ENCODE results near the gene CABS1.

The CABS1 gene

DNA sequence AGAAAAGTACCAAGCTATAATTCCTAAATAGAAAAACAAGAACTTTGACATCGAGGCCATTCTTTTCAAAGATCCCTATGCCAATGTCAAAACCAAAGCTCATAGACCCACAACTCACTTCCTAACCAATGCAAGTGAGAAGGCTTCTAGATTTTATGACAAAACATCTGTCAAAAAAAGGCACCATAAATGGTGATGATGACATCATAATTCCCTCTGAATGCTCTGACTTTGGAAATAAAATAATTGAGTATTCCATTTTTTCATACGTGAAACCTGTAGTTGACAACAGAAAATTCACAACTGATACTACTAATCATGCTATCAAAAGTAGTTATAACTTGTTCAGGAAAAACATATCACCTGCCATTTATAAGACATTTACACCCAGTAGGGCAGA is 8.7 kb upstream of the CABS1 start:
- Histone ChIP-seq H3K4me3 (ENCODE audit: low read length) (no peak overlapping the region), H3K4me1 (ENCODE audit: control insufficient read depth, insufficient read depth, low read length) (no peaks in the 10 kb centered on the region), H3K27me3 (ENCODE audit: control insufficient read depth, insufficient read depth, low read length) (no peaks in the 10 kb centered on the region), H3K36me3 (ENCODE audit: insufficient read depth, low read length) (no peaks in the 10 kb centered on the region), H3K9ac (ENCODE audit: low read depth, low read length) (no peak overlapping the region), H3K4me2 (ENCODE audit: low read length) (no peak overlapping the region), H3K9me3 (replicated peaks; ENCODE audit: low read length) (peaks cover 8% of the 10 kb centered on the region)

DNA sequence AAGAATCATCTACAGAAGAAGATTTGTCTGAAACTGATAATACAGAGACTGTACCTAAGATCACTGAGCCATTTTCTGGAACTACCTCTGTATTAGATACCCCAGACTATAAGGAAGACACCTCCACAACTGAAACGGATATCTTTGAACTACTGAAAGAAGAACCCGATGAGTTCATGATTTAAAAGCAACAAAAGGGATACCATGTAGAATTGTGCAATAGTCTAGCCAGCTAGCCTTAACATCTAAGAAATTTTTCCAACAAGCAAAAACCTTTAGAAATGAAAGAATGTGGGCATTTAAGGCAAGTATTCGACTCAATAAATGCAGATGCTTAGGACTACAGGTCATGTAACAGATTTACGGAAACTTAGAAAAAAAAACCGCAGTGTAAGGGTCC is 1.3 kb downstream of the CABS1 start:
- no peak overlapping the region for H3K9ac ChIP-seq (ENCODE audit: low read depth, low read length)
- H3K27me3 ChIP-seq (ENCODE audit: control insufficient read depth, insufficient read depth, low read length): no peaks in the 10 kb centered on the region
- H3K36me3 ChIP-seq (ENCODE audit: insufficient read depth, low read length): no peaks in the 10 kb centered on the region
- H3K4me3 ChIP-seq (ENCODE audit: low read length): no peak overlapping the region
- peaks cover under 1% of the 10 kb centered on the region for H3K9me3 ChIP-seq (replicated peaks; ENCODE audit: low read length)
- no peak overlapping the region for H3K4me2 ChIP-seq (ENCODE audit: low read length)
- no peaks in the 10 kb centered on the region for H3K4me1 ChIP-seq (ENCODE audit: control insufficient read depth, insufficient read depth, low read length)

DNA sequence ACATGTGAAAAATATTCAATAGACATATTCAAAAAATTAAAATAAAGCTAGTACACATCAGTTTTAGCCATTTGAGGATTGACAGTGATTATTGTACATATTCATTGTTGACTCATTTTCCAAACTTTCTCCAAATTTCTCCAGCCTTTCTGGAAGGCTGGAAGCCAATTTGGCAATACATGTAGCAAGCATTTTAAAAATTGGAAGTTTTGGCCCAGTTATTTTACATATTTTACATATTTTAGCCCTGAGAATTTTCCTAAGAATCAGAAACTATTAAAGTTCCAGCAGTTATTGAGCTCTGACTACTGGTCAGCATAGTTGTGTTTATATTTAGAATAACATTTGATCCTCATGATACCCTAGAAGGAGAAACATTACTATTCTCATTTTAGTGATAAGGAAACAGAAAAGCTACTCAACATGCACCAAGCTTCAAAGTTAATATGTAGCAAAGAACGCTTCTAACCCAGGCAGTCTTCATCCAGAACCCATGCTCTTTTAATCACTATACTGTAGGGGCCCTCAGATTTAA is 3.2 kb downstream of the CABS1 start:
- H3K36me3 ChIP-seq (ENCODE audit: insufficient read depth, low read length): no peaks in the 10 kb centered on the region
- H3K9me3 ChIP-seq (replicated peaks; ENCODE audit: low read length): peaks cover 2% of the 10 kb centered on the region
- no peaks in the 10 kb centered on the region for H3K27me3 ChIP-seq (ENCODE audit: control insufficient read depth, insufficient read depth, low read length)
- no peak overlapping the region for H3K9ac ChIP-seq (ENCODE audit: low read depth, low read length)
- no peak overlapping the region for H3K4me2 ChIP-seq (ENCODE audit: low read length)
- no peak overlapping the region for H3K4me3 ChIP-seq (ENCODE audit: low read length)
- H3K4me1 ChIP-seq (ENCODE audit: control insufficient read depth, insufficient read depth, low read length): no peaks in the 10 kb centered on the region

DNA sequence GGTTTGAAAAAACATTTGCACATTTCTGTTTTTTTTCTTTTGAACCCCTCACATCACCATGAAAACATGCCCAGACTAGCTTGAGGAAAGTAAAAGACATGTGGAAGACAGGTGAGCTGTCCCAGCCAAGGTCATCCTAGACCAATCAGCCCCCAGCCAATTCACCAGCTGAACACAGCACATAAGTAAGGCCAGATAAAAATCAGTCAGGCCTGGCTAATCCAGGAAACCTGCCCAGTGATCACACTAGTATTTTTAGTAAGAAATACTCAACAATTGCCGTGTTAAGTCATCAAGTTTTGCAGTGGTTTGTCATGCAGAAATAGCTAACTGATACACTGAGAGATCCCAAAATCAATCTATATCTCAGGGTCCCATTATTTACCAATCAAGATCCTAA is 21.4 kb downstream of the CABS1 start:
- no peak overlapping the region for H3K9ac ChIP-seq (ENCODE audit: low read depth, low read length)
- H3K4me3 ChIP-seq (ENCODE audit: low read length): no peak overlapping the region
- no peak overlapping the region for H3K4me2 ChIP-seq (ENCODE audit: low read length)
- no peaks in the 10 kb centered on the region for H3K36me3 ChIP-seq (ENCODE audit: insufficient read depth, low read length)
- no peaks in the 10 kb centered on the region for H3K9me3 ChIP-seq (replicated peaks; ENCODE audit: low read length)
- no peaks in the 10 kb centered on the region for H3K27me3 ChIP-seq (ENCODE audit: control insufficient read depth, insufficient read depth, low read length)
- no peaks in the 10 kb centered on the region for H3K4me1 ChIP-seq (ENCODE audit: control insufficient read depth, insufficient read depth, low read length)

DNA sequence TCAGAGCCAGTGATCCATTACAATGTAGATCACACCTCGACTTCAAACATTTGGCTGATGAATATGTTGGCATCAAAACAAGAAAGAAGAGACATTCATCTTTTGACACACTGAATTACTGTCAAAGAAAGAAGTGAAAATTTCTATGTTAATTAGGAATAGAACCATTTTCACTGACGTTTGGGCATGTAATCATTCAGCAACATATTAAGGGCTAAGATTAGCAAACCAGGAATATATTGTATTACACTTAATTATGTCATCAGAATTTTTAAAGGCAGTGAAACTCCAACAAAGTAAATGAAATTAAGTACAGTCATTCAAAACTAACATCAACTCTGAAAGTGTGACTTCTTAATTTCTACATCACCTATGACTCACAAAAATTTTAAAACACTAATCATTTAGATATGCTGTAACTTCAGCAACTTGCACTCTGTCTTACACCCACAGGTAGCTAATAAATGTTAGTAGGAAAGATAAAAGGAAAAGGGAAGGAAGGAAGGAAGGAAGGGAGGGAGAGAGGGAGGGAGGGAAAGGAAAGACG is 24.4 kb downstream of the CABS1 start:
- no peaks in the 10 kb centered on the region for H3K27me3 ChIP-seq (ENCODE audit: control insufficient read depth, insufficient read depth, low read length)
- no peaks in the 10 kb centered on the region for H3K4me1 ChIP-seq (ENCODE audit: control insufficient read depth, insufficient read depth, low read length)
- no peak overlapping the region for H3K9ac ChIP-seq (ENCODE audit: low read depth, low read length)
- no peak overlapping the region for H3K4me3 ChIP-seq (ENCODE audit: low read length)
- no peaks in the 10 kb centered on the region for H3K9me3 ChIP-seq (replicated peaks; ENCODE audit: low read length)
- no peaks in the 10 kb centered on the region for H3K36me3 ChIP-seq (ENCODE audit: insufficient read depth, low read length)
- H3K4me2 ChIP-seq (ENCODE audit: low read length): no peak overlapping the region

DNA sequence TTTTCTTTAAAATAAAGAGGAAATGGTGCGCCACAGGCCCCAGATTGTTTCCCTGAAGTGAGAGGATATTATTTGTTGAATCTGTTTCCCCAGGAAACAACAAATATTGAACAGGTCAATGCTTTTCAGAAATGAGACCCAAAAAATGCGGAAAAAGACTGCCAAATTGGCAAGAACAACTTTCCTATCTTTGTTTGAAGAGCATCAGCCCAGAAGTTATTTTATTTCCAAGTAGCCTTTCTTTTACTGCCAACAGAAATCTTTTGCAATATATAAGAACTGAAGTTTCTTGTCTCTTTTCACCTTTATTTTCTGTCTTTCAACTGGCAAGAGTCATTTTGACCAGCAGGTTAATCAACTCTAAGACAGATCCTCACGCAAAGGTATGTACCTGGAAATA is 25.7 kb downstream of the CABS1 start, which contains the start of gene SMR3A:
Gene SMR3A, plus strand, starts transcription at position 301 of the 400 bp plus-strand sequence. CDS start 1,356 bp downstream, outside the sequence.
- H3K4me3 ChIP-seq (ENCODE audit: low read length): no peak within 1 kb of the TSS
- no peaks in the 10 kb centered on the region for H3K4me1 ChIP-seq (ENCODE audit: control insufficient read depth, insufficient read depth, low read length)
- H3K27me3 ChIP-seq (ENCODE audit: control insufficient read depth, insufficient read depth, low read length): no peaks in the 10 kb centered on the region

DNA sequence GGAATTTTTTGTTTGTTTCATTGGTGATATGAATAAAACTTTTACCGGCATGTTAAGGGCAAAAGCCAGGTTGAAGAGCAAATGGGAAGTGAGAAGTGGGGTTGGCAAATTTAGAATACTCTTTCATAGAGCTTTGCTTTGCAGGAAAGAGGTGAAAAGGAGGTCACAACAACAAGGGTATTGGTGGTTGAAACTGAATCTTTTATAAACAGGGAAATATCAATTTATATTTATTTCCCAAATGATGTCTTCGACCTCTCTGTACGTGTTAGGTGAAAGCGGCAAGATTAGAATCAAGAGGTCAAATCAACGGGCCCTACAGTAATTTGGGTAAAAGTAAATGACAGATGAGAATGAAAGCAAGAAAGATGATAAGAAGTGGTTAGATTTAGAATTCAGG is 29.2 kb downstream of the CABS1 start:
- no peak overlapping the region for H3K4me3 ChIP-seq (ENCODE audit: low read length)
- H3K4me1 ChIP-seq (ENCODE audit: control insufficient read depth, insufficient read depth, low read length): no peaks in the 10 kb centered on the region
- no peak overlapping the region for H3K9ac ChIP-seq (ENCODE audit: low read depth, low read length)
- H3K9me3 ChIP-seq (replicated peaks; ENCODE audit: low read length): peaks cover 4% of the 10 kb centered on the region
- H3K36me3 ChIP-seq (ENCODE audit: insufficient read depth, low read length): no peaks in the 10 kb centered on the region
- no peaks in the 10 kb centered on the region for H3K27me3 ChIP-seq (ENCODE audit: control insufficient read depth, insufficient read depth, low read length)
- H3K4me2 ChIP-seq (ENCODE audit: low read length): no peak overlapping the region

More for the DNA sequence above, 25.7 kb downstream of the CABS1 start, which contains the start of gene SMR3A:
- H3K9me3 ChIP-seq (replicated peaks; ENCODE audit: low read length): no peaks in the 10 kb centered on the region
- no peaks in the 10 kb centered on the region for H3K36me3 ChIP-seq (ENCODE audit: insufficient read depth, low read length)
- H3K4me2 ChIP-seq (ENCODE audit: low read length): no peak within 1 kb of the TSS
- no peak within 1 kb of the TSS for H3K9ac ChIP-seq (ENCODE audit: low read depth, low read length)

DNA sequence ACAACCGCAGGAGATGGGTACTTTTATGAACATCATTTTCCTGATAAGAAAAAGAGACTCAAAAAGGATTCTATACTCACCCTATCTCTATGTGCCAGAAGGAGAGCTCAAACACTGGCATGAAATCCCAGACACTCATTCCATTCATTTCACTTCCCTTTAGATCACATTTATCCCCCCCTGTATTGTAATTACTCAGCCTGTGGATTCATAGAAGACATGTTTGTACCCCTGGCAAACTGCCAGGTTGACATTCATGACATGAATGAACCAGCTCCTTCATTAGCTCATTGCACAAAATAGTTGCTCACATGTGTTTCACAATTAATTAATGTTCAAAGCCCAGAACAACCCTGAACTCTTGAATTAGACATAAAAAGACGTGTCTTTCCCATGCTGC is 30.7 kb downstream of the CABS1 start:
- no peaks in the 10 kb centered on the region for H3K36me3 ChIP-seq (ENCODE audit: insufficient read depth, low read length)
- H3K9ac ChIP-seq (ENCODE audit: low read depth, low read length): no peak overlapping the region
- H3K9me3 ChIP-seq (replicated peaks; ENCODE audit: low read length): peaks cover 4% of the 10 kb centered on the region
- no peak overlapping the region for H3K4me2 ChIP-seq (ENCODE audit: low read length)
- no peaks in the 10 kb centered on the region for H3K4me1 ChIP-seq (ENCODE audit: control insufficient read depth, insufficient read depth, low read length)
- H3K4me3 ChIP-seq (ENCODE audit: low read length): no peak overlapping the region
- no peaks in the 10 kb centered on the region for H3K27me3 ChIP-seq (ENCODE audit: control insufficient read depth, insufficient read depth, low read length)

DNA sequence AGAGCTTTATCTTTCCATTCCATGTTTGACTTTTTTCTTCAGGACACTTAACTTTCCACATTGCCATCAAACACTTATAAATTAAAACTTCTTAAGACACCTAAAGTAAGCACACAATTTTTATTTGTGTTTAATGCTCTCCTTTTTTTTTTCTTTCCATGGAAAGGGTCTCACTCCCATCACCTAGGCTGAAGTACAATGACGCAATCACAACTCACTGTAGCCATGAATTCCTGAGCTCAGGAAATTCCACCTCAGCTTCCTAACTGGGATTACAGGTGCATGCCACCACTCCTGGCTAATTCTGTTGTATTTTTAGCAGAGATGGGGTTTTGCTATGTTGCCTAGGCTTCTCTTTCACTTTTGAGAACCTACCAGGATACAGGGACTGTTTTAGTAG is 33.0 kb downstream of the CABS1 start:
- Histone ChIP-seq H3K9ac (ENCODE audit: low read depth, low read length) (no peak overlapping the region), H3K36me3 (ENCODE audit: insufficient read depth, low read length) (no peaks in the 10 kb centered on the region), H3K4me3 (ENCODE audit: low read length) (no peak overlapping the region), H3K9me3 (replicated peaks; ENCODE audit: low read length) (peaks cover 7% of the 10 kb centered on the region), H3K4me2 (ENCODE audit: low read length) (no peak overlapping the region), H3K27me3 (ENCODE audit: control insufficient read depth, insufficient read depth, low read length) (no peaks in the 10 kb centered on the region), H3K4me1 (ENCODE audit: control insufficient read depth, insufficient read depth, low read length) (no peaks in the 10 kb centered on the region)

DNA sequence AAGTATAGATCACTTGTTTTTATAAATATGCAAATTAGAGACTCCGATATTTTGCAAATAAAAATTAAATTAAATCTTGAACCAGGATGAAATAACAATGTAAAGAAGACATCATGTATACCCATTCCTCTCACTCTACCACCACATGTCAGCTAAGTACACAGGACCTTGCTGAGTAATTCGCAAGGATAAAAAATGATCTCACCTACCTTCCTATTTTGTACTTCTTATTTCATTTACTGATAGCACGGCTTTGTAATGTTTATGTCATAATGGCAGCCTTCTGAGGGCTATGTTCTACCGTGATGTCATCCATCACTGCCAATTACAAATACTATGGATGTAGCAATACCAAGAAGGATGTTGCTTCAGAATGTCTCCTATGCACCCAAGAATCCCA is 37.2 kb downstream of the CABS1 start:
- H3K9me3 ChIP-seq (replicated peaks; ENCODE audit: low read length): peaks cover 7% of the 10 kb centered on the region
- no peak overlapping the region for H3K4me3 ChIP-seq (ENCODE audit: low read length)
- no peaks in the 10 kb centered on the region for H3K27me3 ChIP-seq (ENCODE audit: control insufficient read depth, insufficient read depth, low read length)
- H3K4me1 ChIP-seq (ENCODE audit: control insufficient read depth, insufficient read depth, low read length): no peaks in the 10 kb centered on the region
- H3K4me2 ChIP-seq (ENCODE audit: low read length): no peak overlapping the region
- H3K36me3 ChIP-seq (ENCODE audit: insufficient read depth, low read length): no peaks in the 10 kb centered on the region
- no peak overlapping the region for H3K9ac ChIP-seq (ENCODE audit: low read depth, low read length)

DNA sequence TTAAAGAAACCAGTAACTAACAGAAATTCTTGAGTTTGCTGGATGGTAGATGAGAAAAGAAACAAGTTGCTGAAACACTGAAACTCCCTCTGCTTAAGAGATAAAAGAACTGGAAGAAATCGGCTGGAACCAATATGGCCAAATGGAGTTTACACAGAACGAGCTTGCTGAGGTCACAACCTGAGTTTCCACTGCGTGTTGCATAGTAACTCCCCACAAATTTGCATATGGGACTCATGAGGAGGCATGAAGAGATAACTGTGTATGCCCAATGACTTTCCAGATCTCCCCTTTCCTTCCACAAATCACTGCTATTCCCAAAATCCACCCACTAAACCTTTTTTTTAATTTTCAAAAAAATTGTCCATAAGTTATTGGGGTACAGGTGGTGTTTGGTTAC is 38.0 kb downstream of the CABS1 start:
- Histone ChIP-seq H3K4me1 (ENCODE audit: control insufficient read depth, insufficient read depth, low read length) (no peaks in the 10 kb centered on the region), H3K36me3 (ENCODE audit: insufficient read depth, low read length) (no peaks in the 10 kb centered on the region), H3K4me3 (ENCODE audit: low read length) (no peak overlapping the region), H3K9me3 (replicated peaks; ENCODE audit: low read length) (peaks cover 7% of the 10 kb centered on the region), H3K27me3 (ENCODE audit: control insufficient read depth, insufficient read depth, low read length) (no peaks in the 10 kb centered on the region), H3K9ac (ENCODE audit: low read depth, low read length) (no peak overlapping the region), H3K4me2 (ENCODE audit: low read length) (no peak overlapping the region)

DNA sequence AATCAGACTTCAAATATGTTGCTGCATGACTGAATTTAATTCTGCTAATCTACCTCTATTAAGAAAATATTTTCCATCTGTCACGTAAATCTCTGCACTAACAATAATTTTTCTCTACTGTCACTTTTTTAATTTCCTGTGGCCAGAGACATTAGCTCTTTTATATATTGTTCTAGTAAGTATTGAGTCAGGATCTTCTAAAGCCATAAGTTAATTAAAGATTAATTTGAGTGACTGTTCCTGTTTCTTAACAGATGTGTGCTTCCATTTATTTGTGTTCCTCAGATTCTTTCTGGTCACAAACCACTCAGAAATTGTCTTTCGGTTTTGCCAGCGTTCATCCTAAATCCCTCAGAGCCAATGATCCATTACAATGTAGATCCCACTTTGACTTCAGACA is 45.8 kb downstream of the CABS1 start:
- no peak overlapping the region for H3K4me3 ChIP-seq (ENCODE audit: low read length)
- no peaks in the 10 kb centered on the region for H3K9me3 ChIP-seq (replicated peaks; ENCODE audit: low read length)
- no peaks in the 10 kb centered on the region for H3K27me3 ChIP-seq (ENCODE audit: control insufficient read depth, insufficient read depth, low read length)
- no peaks in the 10 kb centered on the region for H3K4me1 ChIP-seq (ENCODE audit: control insufficient read depth, insufficient read depth, low read length)
- no peaks in the 10 kb centered on the region for H3K36me3 ChIP-seq (ENCODE audit: insufficient read depth, low read length)
- no peak overlapping the region for H3K9ac ChIP-seq (ENCODE audit: low read depth, low read length)
- H3K4me2 ChIP-seq (ENCODE audit: low read length): no peak overlapping the region

Measured in skeletal muscle satellite cell (primary cell).